ENCODE measurements around the gene SH2D6. TPM values are rescaled to one million over a fixed set of nuclear protein-coding genes. Genes with fewer than 3 reads are reported as not detected.

Gene SH2D6
- total RNA-seq, 2 experiments from 2014 or later = 0.30 TPM; not detected in 1

GRCh38 chr2:85468704-85469349 is 50.3 kb downstream of the SH2D6 start:
- H3K9me3 Mint-ChIP-seq = no peaks in the 10 kb centered on the region
- TF ChIP-seq CTCF (IDR thresholded peaks at IDR 0.05) = no peak
- H3K27ac Mint-ChIP-seq = no peak overlapping the region
- Histone ChIP-seq H3K9me3 (ENCODE audit: control insufficient read depth in 1 of 2, insufficient read depth in 1 of 2, low read length in 2 of 2) (no peaks in the 10 kb centered on the region), H3K4me3 (ENCODE audit: low read length) (no peak overlapping the region), H3K4me1 (ENCODE audit: insufficient read depth, low read length) (no peaks in the 10 kb centered on the region), H3K27me3 (ENCODE audit: control insufficient read depth in 1 of 2, insufficient read depth in 2 of 2, low read length in 2 of 2) (no peaks in the 10 kb centered on the region), H3K27ac (ENCODE audit: low read depth in 1 of 2, low read length in 2 of 2) (no peak overlapping the region), H3K36me3 (ENCODE audit: insufficient read depth, low read length) (no peaks in the 10 kb centered on the region)
- no peaks in the 10 kb centered on the region for H3K36me3 Mint-ChIP-seq (ENCODE audit: low read depth)
- ChIA-PET POLR2A (no interaction called here), CTCF (no interaction called here)
- DNase-seq (no peak), ATAC-seq (ENCODE audit: poor library complexity) (no peak)
- no peaks in the 10 kb centered on the region for H3K27me3 Mint-ChIP-seq
- no peaks in the 10 kb centered on the region for H3K4me1 Mint-ChIP-seq (ENCODE audit: low read depth)
- H3K4me3 Mint-ChIP-seq = no peak overlapping the region
- intact Hi-C loops (cut with DNase I, micrococcal nuclease) = no loop called here

- Histone ChIP-seq H3K9me3 (ENCODE audit: control insufficient read depth in 1 of 2, insufficient read depth in 1 of 2, low read length in 2 of 2) (no peaks in the 10 kb centered on the region), H3K27me3 (ENCODE audit: control insufficient read depth in 1 of 2, insufficient read depth in 2 of 2, low read length in 2 of 2) (no peaks in the 10 kb centered on the region), H3K4me3 (ENCODE audit: low read length) (no peak overlapping the region), H3K27ac (ENCODE audit: low read depth in 1 of 2, low read length in 2 of 2) (no peak overlapping the region), H3K4me1 (ENCODE audit: insufficient read depth, low read length) (no peaks in the 10 kb centered on the region), H3K36me3 (ENCODE audit: insufficient read depth, low read length) (no peaks in the 10 kb centered on the region)
- H3K27ac Mint-ChIP-seq = no peak overlapping the region
- no peaks in the 10 kb centered on the region for H3K9me3 Mint-ChIP-seq
- TF ChIP-seq CTCF (IDR thresholded peaks at IDR 0.05) = no peak
- no peak overlapping the region for H3K4me3 Mint-ChIP-seq
- no peaks in the 10 kb centered on the region for H3K4me1 Mint-ChIP-seq (ENCODE audit: low read depth)
- CTCF ChIA-PET = no interaction called here
- peak in 2 of 14 experiments; percentile 10 to 15 for DNase-seq
- H3K27me3 Mint-ChIP-seq = no peaks in the 10 kb centered on the region
- no peaks in the 10 kb centered on the region for H3K36me3 Mint-ChIP-seq (ENCODE audit: low read depth)
- intact Hi-C loops (cut with DNase I, micrococcal nuclease) = no loop called here
- POLR2A ChIA-PET = no interaction called here
- no peak for ATAC-seq (ENCODE audit: poor library complexity)
Measured at GRCh38 chr2:85470850-85471800, 52.6 kb downstream of the SH2D6 start.

GRCh38 chr2:85472261-85472660 is 53.7 kb downstream of the SH2D6 start:
- ChIA-PET POLR2A (no interaction called here), CTCF (no interaction called here)
- H3K36me3 Mint-ChIP-seq (ENCODE audit: low read depth) = no peaks in the 10 kb centered on the region
- no peaks in the 10 kb centered on the region for H3K9me3 ChIP-seq (ENCODE audit: control insufficient read depth in 1 of 2, insufficient read depth in 1 of 2, low read length in 2 of 2)
- H3K4me3 Mint-ChIP-seq = no peak overlapping the region
- TF ChIP-seq CTCF (IDR thresholded peaks at IDR 0.05) = no peak
- no peak overlapping the region for H3K4me3 ChIP-seq (ENCODE audit: low read length)
- no peaks in the 10 kb centered on the region for H3K36me3 ChIP-seq (ENCODE audit: insufficient read depth, low read length)
- no peaks in the 10 kb centered on the region for H3K9me3 Mint-ChIP-seq
- H3K4me1 ChIP-seq (ENCODE audit: insufficient read depth, low read length) = no peaks in the 10 kb centered on the region
- no peak for ATAC-seq (ENCODE audit: poor library complexity)
- intact Hi-C loops (cut with DNase I, micrococcal nuclease) = no loop called here
- H3K27me3 ChIP-seq (ENCODE audit: control insufficient read depth in 1 of 2, insufficient read depth in 2 of 2, low read length in 2 of 2) = no peaks in the 10 kb centered on the region
- no peaks in the 10 kb centered on the region for H3K4me1 Mint-ChIP-seq (ENCODE audit: low read depth)
- H3K27me3 Mint-ChIP-seq = no peaks in the 10 kb centered on the region
- DNase-seq = no peak
- no peak overlapping the region for H3K27ac ChIP-seq (ENCODE audit: low read depth in 1 of 2, low read length in 2 of 2)
- H3K27ac Mint-ChIP-seq = no peak overlapping the region
